HAP-1 (cell line): Measurements from ENCODE around the gene GPD1L.
"Not testable (repeated sequence)": the region's sequence is repeated elsewhere in the genome, so short reads cannot be mapped to it uniquely, and the experiment has no call there.

ENCODE experiments used
- DNase-seq, 2 experiments: peaks; one replicate each; pipeline ENCODE4 v3.0.0-alpha.2; 2016 to 2020; ENCODE audit warnings: low spot score in 2 of 2
- H3K27me3 ChIP-seq: fragments of 250-450 bp; sonication (Bioruptor Pico); 2 replicates; pipeline ENCODE4 v1.5.1; 2020; ENCODE audit warnings: low read depth, mild to moderate bottlenecking, moderate library complexity
- H3K36me3 ChIP-seq: fragments of 250-450 bp; sonication (Bioruptor Pico); replicated peaks from 2 replicates; pipeline ENCODE4 v1.5.1; 2020; ENCODE audit warnings: mild to moderate bottlenecking
- H3K4me1 ChIP-seq: fragments of 250-450 bp; sonication (Bioruptor Pico); 2 replicates; pipeline ENCODE4 v1.5.1; 2020; ENCODE audit warnings: mild to moderate bottlenecking
- H3K4me3 ChIP-seq: fragments of 250-450 bp; sonication (Bioruptor Pico); 2 replicates; pipeline ENCODE4 v1.5.1; 2020; ENCODE audit warnings: mild to moderate bottlenecking, moderate library complexity
- H3K9me3 ChIP-seq: fragments of 250-450 bp; sonication (Bioruptor Pico); 2 replicates; pipeline ENCODE4 v1.5.1; 2020; ENCODE audit warnings: mild to moderate bottlenecking, moderate library complexity
- in situ Hi-C: fragments of 300-500 bp; cut with MboI; formaldehyde crosslinking; loops from 3 replicates; pipeline ENCODE4 v1.14.3; 2020; ENCODE audit warnings: low sequenced_read_pairs, inconsistent platforms, mixed read lengths

GPD1L gene

GRCh38 chr3:32089476-32089875, 16.9 kb upstream of the GPD1L start:
- no peaks in the 10 kb centered on the region for H3K36me3 ChIP-seq
- no peaks in the 10 kb centered on the region for H3K27me3 ChIP-seq
- no peak for DNase-seq
- H3K4me1 ChIP-seq = no peaks in the 10 kb centered on the region
- no peaks in the 10 kb centered on the region for H3K9me3 ChIP-seq
- in situ Hi-C loops = no loop called here
- H3K4me3 ChIP-seq = no peak overlapping the region

GRCh38 chr3:32093204-32093603, 13.2 kb upstream of the GPD1L start:
- no peaks in the 10 kb centered on the region for H3K9me3 ChIP-seq
- no peaks in the 10 kb centered on the region; the same call in 1 of the 2 replicates for H3K4me1 ChIP-seq
- H3K4me3 ChIP-seq = no peak overlapping the region
- no peak for DNase-seq
- in situ Hi-C loops = no loop called here
- no peaks in the 10 kb centered on the region for H3K36me3 ChIP-seq
- H3K27me3 ChIP-seq = no peaks in the 10 kb centered on the region; the same call in 1 of the 2 replicates

GRCh38 chr3:32095431-32095830, 11.0 kb upstream of the GPD1L start:
- in situ Hi-C loops = no loop called here
- no peak overlapping the region for H3K4me3 ChIP-seq
- no peaks in the 10 kb centered on the region; the same call in 1 of the 2 replicates for H3K4me1 ChIP-seq
- no peaks in the 10 kb centered on the region; the same call in 1 of the 2 replicates for H3K27me3 ChIP-seq
- no peaks in the 10 kb centered on the region for H3K9me3 ChIP-seq
- H3K36me3 ChIP-seq = no peaks in the 10 kb centered on the region
- no peak for DNase-seq

GRCh38 chr3:32097768-32098167, 8.7 kb upstream of the GPD1L start:
- no peak for DNase-seq
- H3K36me3 ChIP-seq = no peaks in the 10 kb centered on the region

GRCh38 chr3:32098528-32098927, 7.9 kb upstream of the GPD1L start:
- in situ Hi-C loops = no loop called here
- H3K9me3 ChIP-seq = no peaks in the 10 kb centered on the region
- DNase-seq = no peak
- no peaks in the 10 kb centered on the region for H3K36me3 ChIP-seq
- no peaks in the 10 kb centered on the region; the same call in 1 of the 2 replicates for H3K4me1 ChIP-seq
- no peaks in the 10 kb centered on the region; the same call in 1 of the 2 replicates for H3K27me3 ChIP-seq
- H3K4me3 ChIP-seq = no peak overlapping the region

More at GRCh38 chr3:32097768-32098167, 8.7 kb upstream of the GPD1L start:
- Histone ChIP-seq H3K27me3 (no peaks in the 10 kb centered on the region; the same call in 1 of the 2 replicates), H3K4me3 (no peak overlapping the region), H3K9me3 (no peaks in the 10 kb centered on the region), H3K4me1 (no peaks in the 10 kb centered on the region; the same call in 1 of the 2 replicates)
- in situ Hi-C loops = no loop called here

- H3K36me3 ChIP-seq = no peaks in the 10 kb centered on the region
- DNase-seq = no peak
- H3K4me3 ChIP-seq = no peak overlapping the region
- no peaks in the 10 kb centered on the region; the same call in 1 of the 2 replicates for H3K27me3 ChIP-seq
- in situ Hi-C loops = no loop called here
- no peaks in the 10 kb centered on the region; the same call in 1 of the 2 replicates for H3K4me1 ChIP-seq
- H3K9me3 ChIP-seq = no peaks in the 10 kb centered on the region
Observed at GRCh38 chr3:32100465-32100864, 6.0 kb upstream of the GPD1L start.

GRCh38 chr3:32102289-32102688, 4.1 kb upstream of the GPD1L start:
- in situ Hi-C loops = no loop called here
- no peaks in the 10 kb centered on the region for H3K9me3 ChIP-seq
- H3K27me3 ChIP-seq = no peaks in the 10 kb centered on the region
- no peak overlapping the region for H3K4me3 ChIP-seq
- no peak for DNase-seq
- peaks cover 6% of the 10 kb centered on the region for H3K4me1 ChIP-seq
- H3K36me3 ChIP-seq = no peaks in the 10 kb centered on the region

GRCh38 chr3:32104492-32104891, 1.9 kb upstream of the GPD1L start:
- H3K4me1 ChIP-seq = peaks cover 8% of the 10 kb centered on the region
- no peak overlapping the region for H3K4me3 ChIP-seq
- H3K9me3 ChIP-seq = no peaks in the 10 kb centered on the region
- DNase-seq = no peak
- in situ Hi-C loops = no loop called here
- H3K27me3 ChIP-seq = no peaks in the 10 kb centered on the region
- no peaks in the 10 kb centered on the region for H3K36me3 ChIP-seq

- no peaks in the 10 kb centered on the region for H3K9me3 ChIP-seq
- H3K4me1 ChIP-seq = peaks cover 8% of the 10 kb centered on the region
- H3K36me3 ChIP-seq = no peaks in the 10 kb centered on the region
- H3K4me3 ChIP-seq = 0 out of 2 replicates have a peak overlapping the region, but pooled peaks have one; percentile 10
- H3K27me3 ChIP-seq = no peaks in the 10 kb centered on the region
- in situ Hi-C loops = no loop called here
- no peak for DNase-seq
Observed at GRCh38 chr3:32105291-32106131, 909 bp upstream of the GPD1L start.

- DNase-seq = peak in 1 of 2 experiments; percentile 26
- in situ Hi-C loops = no loop called here
Observed at GRCh38 chr3:32106929-32107362, 526 bp downstream of the GPD1L start.

GRCh38 chr3:32108224-32108623, 1.8 kb downstream of the GPD1L start:
- H3K36me3 ChIP-seq, H3K4me1 ChIP-seq, H3K4me3 ChIP-seq, H3K9me3 ChIP-seq, DNase-seq, H3K27me3 ChIP-seq, in situ Hi-C loops: not testable (repeated sequence)

More at GRCh38 chr3:32106929-32107362, 526 bp downstream of the GPD1L start:
- Histone ChIP-seq H3K4me1 (peaks cover 8% of the 10 kb centered on the region), H3K9me3 (no peaks in the 10 kb centered on the region), H3K4me3 (peak overlapping the region; percentile 62), H3K27me3 (no peaks in the 10 kb centered on the region), H3K36me3 (no peaks in the 10 kb centered on the region)

GRCh38 chr3:32109256-32109655, 2.8 kb downstream of the GPD1L start:
- Histone ChIP-seq H3K36me3 (no peaks in the 10 kb centered on the region), H3K9me3 (no peaks in the 10 kb centered on the region), H3K4me1 (peaks cover 8% of the 10 kb centered on the region), H3K4me3 (no peak overlapping the region), H3K27me3 (no peaks in the 10 kb centered on the region)
- DNase-seq = peak in 1 of 2 experiments; percentile 23
- in situ Hi-C loops = no loop called here

- no peaks in the 10 kb centered on the region for H3K9me3 ChIP-seq
- H3K27me3 ChIP-seq = no peaks in the 10 kb centered on the region
- no peaks in the 10 kb centered on the region for H3K36me3 ChIP-seq
- peaks cover 8% of the 10 kb centered on the region for H3K4me1 ChIP-seq
- DNase-seq = no peak
- in situ Hi-C loops = no loop called here
- H3K4me3 ChIP-seq = no peak overlapping the region
Observed at GRCh38 chr3:32110233-32110760, 3.9 kb downstream of the GPD1L start.

- no peaks in the 10 kb centered on the region for H3K36me3 ChIP-seq
- no peak overlapping the region for H3K4me3 ChIP-seq
- 0 out of 2 replicates have a peak, but pooled peaks cover 2% of the 10 kb centered on the region for H3K4me1 ChIP-seq
- in situ Hi-C loops = no loop called here
- H3K9me3 ChIP-seq = no peaks in the 10 kb centered on the region
- H3K27me3 ChIP-seq = no peaks in the 10 kb centered on the region
- DNase-seq = no peak
Observed at GRCh38 chr3:32111560-32111959, 5.1 kb downstream of the GPD1L start.
